Bronchial epithelial cell (primary cell): ENCODE data around the gene ZCCHC24. TPM values are rescaled to one million over a fixed set of nuclear protein-coding genes. Genes with fewer than 3 reads are reported as not detected.

ENCODE experiments used
- DNase-seq: peaks from one replicate; pipeline ENCODE4 v3.0.0-alpha.2; 2010; ENCODE audit warnings: low read depth
- FAIRE-seq: peaks from 2 replicates; lab custom pipeline; 2011; peaks lifted over from hg19 to GRCh38; lab: Jason Lieb, UNC
- H3K27me3 ChIP-seq: 2 replicates; pipeline ENCODE4 v1.5.1; 2011; ENCODE audit warnings: low read length; ENCODE audit not compliant: control insufficient read depth, insufficient read depth
- H3K36me3 ChIP-seq: 2 replicates; pipeline ENCODE4 v1.5.1; 2011; ENCODE audit warnings: low read length; ENCODE audit not compliant: control insufficient read depth, insufficient read depth
- H3K4me3 ChIP-seq: 2 replicates; pipeline ENCODE4 v1.5.1; 2011; ENCODE audit warnings: mild to moderate bottlenecking, low read depth, low read length, control low read depth
- total RNA-seq: library from RNA; depleted of rRNA; stranded (reverse); fragments of >200 nt; gene quantifications from 2 replicates; pipeline ENCODE4 v1.2.1, GENCODE V29; 2014
- TF ChIP-seq, protein P1 (sequence below): IDR thresholded peaks from 2 replicates; pipeline ENCODE4 v1.5.1; 2011; ENCODE audit warnings: mild to moderate bottlenecking, moderate library complexity, low read length, control low read depth, inconsistent platforms; ENCODE audit not compliant: insufficient read depth, severe bottlenecking

The ZCCHC24 gene
- total RNA-seq, 1 donor from 2014 or later = 0.53 TPM

DNA sequence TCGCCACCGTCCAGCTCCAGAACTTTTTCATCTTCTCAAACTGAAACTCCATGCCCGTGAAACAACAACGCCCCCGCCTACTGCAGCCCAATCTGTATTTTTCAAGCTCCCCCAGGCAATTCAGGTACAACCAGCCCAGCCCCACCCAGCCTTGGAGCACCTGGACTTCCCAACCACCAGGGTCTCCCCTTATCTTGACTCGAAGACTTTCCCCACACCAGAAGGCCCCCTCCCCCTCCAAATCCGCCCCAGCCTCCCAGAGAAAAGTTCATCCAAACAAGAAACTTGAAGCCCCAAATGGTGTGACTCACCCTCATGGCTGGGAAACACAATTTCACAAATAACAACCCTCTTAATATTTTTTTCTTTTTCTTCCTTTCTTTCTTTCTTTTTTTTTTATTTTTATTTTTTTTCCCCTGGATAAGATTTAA, 10.6 kb downstream of the ZCCHC24 start:
- FAIRE-seq (no peak), DNase-seq (peak; percentile 50)
- H3K4me3 ChIP-seq = no peak overlapping the region
- TF ChIP-seq, protein P1, sequence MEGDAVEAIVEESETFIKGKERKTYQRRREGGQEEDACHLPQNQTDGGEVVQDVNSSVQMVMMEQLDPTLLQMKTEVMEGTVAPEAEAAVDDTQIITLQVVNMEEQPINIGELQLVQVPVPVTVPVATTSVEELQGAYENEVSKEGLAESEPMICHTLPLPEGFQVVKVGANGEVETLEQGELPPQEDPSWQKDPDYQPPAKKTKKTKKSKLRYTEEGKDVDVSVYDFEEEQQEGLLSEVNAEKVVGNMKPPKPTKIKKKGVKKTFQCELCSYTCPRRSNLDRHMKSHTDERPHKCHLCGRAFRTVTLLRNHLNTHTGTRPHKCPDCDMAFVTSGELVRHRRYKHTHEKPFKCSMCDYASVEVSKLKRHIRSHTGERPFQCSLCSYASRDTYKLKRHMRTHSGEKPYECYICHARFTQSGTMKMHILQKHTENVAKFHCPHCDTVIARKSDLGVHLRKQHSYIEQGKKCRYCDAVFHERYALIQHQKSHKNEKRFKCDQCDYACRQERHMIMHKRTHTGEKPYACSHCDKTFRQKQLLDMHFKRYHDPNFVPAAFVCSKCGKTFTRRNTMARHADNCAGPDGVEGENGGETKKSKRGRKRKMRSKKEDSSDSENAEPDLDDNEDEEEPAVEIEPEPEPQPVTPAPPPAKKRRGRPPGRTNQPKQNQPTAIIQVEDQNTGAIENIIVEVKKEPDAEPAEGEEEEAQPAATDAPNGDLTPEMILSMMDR = no peak
- H3K36me3 ChIP-seq = peaks cover 3% of the 10 kb centered on the region
- H3K27me3 ChIP-seq = peaks cover 2% of the 10 kb centered on the region

DNA sequence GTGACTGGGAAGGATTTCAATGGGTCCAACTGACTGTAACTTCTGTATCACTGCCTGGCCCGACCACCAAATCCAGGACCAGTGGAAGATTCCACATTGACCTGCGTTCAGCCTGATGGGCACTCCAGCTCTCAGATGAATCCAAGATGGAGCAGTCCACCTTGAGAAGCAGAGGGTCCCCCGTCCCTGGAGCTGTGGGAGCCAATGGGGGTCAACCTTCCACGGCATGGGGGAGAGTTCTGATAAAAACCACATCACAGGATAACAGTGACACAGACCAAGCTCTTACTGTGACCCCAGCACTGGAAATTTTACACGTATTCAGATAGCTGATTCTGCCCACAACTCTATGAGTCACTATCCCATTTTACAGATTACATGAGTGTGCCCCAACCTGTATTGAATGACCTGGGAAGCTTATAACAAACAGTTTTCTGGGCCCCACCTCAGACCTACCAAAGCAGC, 11.2 kb downstream of the ZCCHC24 start:
- peaks cover 2% of the 10 kb centered on the region for H3K27me3 ChIP-seq
- DNase-seq (peak; percentile 57), FAIRE-seq (no peak)
- H3K4me3 ChIP-seq = no peak overlapping the region
- peaks cover 3% of the 10 kb centered on the region for H3K36me3 ChIP-seq
- TF ChIP-seq, protein P1 = no peak

DNA sequence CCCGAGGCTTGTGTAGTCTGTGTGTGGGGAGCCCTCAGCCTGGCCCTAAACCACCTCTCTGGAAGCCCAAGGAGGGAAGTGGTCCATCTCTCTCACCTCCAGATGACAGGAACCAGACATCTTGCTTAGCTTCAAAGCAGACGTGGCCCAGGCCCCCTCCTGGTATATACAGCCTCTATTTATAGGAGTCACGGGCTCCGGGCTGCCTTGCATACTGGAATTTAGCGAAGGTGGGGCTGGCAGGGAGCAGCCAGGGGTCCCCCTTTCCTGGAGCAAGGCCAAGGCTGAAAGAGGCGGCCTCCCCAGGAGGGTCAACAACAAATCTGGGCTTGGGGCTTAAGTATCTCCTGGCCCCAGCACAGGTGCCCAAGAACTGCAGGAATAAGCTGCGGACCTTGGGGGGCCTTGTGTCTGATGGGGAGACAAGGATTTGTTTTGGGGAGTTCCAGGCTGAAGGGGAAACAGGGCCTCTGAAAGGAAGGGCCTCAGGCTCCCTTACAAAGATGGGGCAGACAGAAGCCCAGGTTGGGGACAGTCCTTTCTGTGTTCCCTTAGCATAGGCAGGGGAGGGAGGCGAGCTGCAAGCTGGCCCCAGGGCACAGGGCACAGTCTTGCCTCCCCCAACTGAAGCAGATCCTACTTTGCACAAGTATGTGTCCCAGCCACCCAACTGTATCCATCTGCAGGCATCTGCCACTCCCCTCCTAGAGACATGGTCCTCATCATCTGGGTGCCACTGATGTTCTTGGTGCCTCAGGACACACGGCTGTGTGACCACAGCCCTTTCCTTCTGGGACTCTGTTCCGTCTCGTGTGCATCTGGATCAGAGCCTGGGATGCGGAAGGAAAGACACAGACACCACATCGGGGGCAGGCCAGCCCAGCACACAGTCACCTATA, 11.9 kb downstream of the ZCCHC24 start:
- H3K36me3 ChIP-seq = peaks cover 3% of the 10 kb centered on the region
- no peak for DNase-seq
- H3K4me3 ChIP-seq = no peak overlapping the region
- TF ChIP-seq, protein P1 = no peak
- FAIRE-seq = peak; percentile 83
- H3K27me3 ChIP-seq = no peaks in the 10 kb centered on the region

DNA sequence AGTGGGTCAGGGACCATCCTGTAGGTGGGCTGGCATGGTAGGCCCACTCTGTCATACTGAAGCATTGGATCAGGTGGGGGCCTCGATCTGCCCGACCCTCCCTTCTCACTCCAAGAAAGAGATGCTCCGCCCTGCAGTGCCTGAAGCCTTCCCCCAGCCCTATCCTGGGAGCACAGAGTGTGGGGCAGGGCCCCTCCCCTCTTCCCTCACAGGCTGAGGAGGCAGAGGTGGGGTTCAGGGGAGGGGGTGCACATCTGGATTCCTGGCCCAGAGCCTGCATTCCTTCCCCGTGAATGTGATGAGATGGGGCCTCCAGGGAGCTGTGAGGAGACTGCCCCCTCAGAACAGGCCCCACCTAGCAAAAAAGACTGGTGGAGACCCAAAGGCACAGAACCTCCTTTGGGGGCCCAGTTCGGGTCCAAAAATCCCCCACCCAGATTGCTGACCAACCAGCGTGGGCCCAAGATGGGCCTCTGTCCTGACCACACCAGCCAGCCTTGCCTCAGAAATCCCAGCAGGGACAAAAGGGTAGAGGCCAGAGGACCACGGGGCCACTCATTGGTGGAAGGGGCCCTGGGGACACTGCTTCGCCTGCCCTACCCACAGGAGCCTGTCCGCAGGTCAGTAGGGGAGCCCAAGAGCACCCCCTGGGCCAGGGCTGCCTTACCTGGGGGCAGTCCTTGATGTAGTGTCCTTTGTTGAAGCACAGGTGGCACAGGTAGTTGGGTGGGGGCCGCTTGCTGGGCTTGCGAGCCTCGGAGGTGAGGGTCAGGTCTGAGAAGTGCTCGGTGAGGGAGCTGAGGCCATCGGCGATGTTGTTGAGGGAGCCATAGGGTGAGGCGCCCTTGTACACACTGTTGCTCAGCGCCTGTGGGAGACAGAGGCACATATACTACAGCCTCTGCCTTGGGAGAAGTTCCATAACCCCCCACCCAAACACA, 13.3 kb downstream of the ZCCHC24 start:
- no peak for FAIRE-seq
- no peak overlapping the region for H3K4me3 ChIP-seq
- H3K27me3 ChIP-seq = no peaks in the 10 kb centered on the region
- peaks cover 3% of the 10 kb centered on the region for H3K36me3 ChIP-seq
- TF ChIP-seq, protein P1 = no peak
- DNase-seq = no peak

DNA sequence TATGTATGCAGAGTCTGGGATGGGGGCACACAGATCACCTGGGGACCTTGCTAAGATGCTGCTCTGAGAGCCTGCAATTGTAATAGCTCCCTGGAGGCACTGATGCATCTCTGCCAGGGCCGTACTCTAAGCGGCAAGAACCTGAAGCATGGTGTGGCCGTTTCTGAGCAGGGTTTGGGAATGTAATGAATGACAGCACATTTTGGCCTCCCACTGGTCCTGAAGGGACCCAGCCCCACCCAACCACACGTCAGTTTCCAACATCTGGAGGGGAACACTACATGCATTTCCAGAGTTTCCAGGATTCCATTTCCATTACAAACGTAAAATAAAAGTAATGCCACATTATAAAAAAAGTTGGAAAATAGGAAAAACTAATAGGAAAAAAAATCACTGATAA, 14.0 kb downstream of the ZCCHC24 start:
- Histone ChIP-seq H3K36me3 (peaks cover 3% of the 10 kb centered on the region), H3K4me3 (no peak overlapping the region), H3K27me3 (no peaks in the 10 kb centered on the region)
- FAIRE-seq = no peak
- no peak for DNase-seq
- TF ChIP-seq, protein P1 = no peak
